Tibial nerve (tissue), 4 donors: ENCODE data around the gene FRMD4B. TPM values are rescaled to one million over a fixed set of nuclear protein-coding genes. Genes with fewer than 3 reads are reported as not detected.
A peak's percentile ranks its signal among the peaks of the same experiment; 100 is the strongest.

Experiments
- DNase-seq, 2 donors: peaks; one replicate each; pipeline ENCODE4 v3.0.0-alpha.2; 2019; ENCODE audit warnings: low spot score in 2 of 2
- H3K27ac ChIP-seq, 4 donors: fragments of 200-600 bp; sonication (generic) in 3 of 4; one replicate each; pipeline ENCODE4 v1.5.1; 2017 to 2019; ENCODE audit warnings: mild to moderate bottlenecking in 1 of 4
- H3K27me3 ChIP-seq, 2 donors: fragments of 200-600 bp; sonication (generic) in 1 of 2; one replicate each; pipeline versions ENCODE4 v1.5.1 to v1.6.0; 2017 to 2019
- H3K36me3 ChIP-seq, 3 donors: fragments of 200-600 bp; sonication (generic); one replicate each; pipeline ENCODE4 v1.5.1; 2018 to 2019
- H3K4me1 ChIP-seq, 4 donors: fragments of 200-600 bp; sonication (generic) in 3 of 4; one replicate each; pipeline ENCODE4 v1.5.1; 2017 to 2019
- H3K4me3 ChIP-seq, 4 donors: fragments of 200-600 bp; sonication (generic) in 3 of 4; one replicate each; pipeline ENCODE4 v1.5.1; 2017 to 2019; ENCODE audit warnings: mild to moderate bottlenecking in 1 of 4, moderate library complexity in 1 of 4
- H3K9me3 ChIP-seq, 4 donors: fragments of 200-600 bp; sonication (generic) in 3 of 4; one replicate each; pipeline ENCODE4 v1.5.1; 2017 to 2019
- EP300 ChIP-seq, 2 donors: sonication (generic); formaldehyde crosslinking; IDR thresholded peaks; one replicate each; pipeline ENCODE4 v1.6.1; 2017; ENCODE audit warnings: antibody characterized with exemption in 2 of 2, mild to moderate bottlenecking in 1 of 2
- POLR2A ChIP-seq, 2 donors: fragments of 450-650 bp; IDR thresholded peaks; one replicate each; pipeline ENCODE4 v1.6.1; 2017; ENCODE audit warnings: antibody characterized with exemption in 2 of 2, mild to moderate bottlenecking in 2 of 2, moderate library complexity in 2 of 2
- WGBS, 2 donors: methylation state at CpG; one replicate each; pipeline ENCODE4 v1.1.5; 2018; 5-methylcytosine and 5-hydroxymethylcytosine counted together
- total RNA-seq, 4 donors: library from RNA; depleted of rRNA; stranded (reverse); fragments of >200 nt; gene quantifications; one replicate each; pipeline ENCODE4 v1.1.0, GENCODE V29; 2016
- TF ChIP-seq, protein P1 (sequence below), 5 experiments: fragments of 200-600 bp in 3 of 5; fragments of 450-650 bp in 2 of 5; sonication (generic) in 3 of 5; IDR thresholded peaks; one replicate each; pipeline ENCODE4 v1.5.1; 2016 to 2019; ENCODE audit warnings: antibody characterized with exemption in 5 of 5, mild to moderate bottlenecking in 3 of 5, moderate library complexity in 2 of 5

Gene FRMD4B
- total RNA-seq, 4 donors from 2014 or later: 41.7 to 62.1 (median 56.1) TPM

DNA sequence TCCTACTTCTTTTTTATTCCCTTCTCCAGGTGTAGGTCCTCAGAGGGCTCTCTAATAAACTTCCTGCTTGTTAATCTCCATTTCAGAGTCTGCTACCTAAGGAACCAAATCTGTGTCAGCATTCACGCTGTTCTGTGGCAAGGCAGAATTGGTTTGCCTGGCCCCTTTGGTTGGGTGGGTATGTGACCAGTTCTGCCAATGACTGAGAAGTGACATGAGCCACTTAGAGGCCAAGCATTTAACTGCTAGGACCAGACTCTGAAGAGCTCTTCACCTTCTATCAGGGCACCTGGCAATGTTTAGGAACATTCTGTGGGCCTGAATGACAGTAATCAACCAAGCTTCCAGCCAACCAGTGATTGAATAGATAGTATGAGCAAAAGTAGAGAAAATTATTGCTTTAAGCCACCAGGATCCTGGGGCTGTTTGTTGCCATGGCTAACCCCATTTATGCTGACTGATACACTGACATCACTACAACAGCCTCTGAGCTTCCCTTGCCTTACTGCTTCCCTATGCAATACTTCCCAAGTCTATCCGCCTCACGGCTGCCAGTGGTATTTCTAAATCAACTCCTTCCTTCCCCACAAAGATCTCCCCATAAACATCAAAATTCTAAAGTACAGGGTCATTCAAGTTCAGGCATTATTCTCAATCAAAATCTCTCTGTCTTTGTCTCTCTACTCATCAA, 7.6 kb downstream of the FRMD4B start:
- no peaks in the 10 kb centered on the region for H3K36me3 ChIP-seq
- TF ChIP-seq EP300 (IDR thresholded peaks at IDR 0.05): peak in 1 of 2 donors; percentile 48
- TF ChIP-seq, protein P1, sequence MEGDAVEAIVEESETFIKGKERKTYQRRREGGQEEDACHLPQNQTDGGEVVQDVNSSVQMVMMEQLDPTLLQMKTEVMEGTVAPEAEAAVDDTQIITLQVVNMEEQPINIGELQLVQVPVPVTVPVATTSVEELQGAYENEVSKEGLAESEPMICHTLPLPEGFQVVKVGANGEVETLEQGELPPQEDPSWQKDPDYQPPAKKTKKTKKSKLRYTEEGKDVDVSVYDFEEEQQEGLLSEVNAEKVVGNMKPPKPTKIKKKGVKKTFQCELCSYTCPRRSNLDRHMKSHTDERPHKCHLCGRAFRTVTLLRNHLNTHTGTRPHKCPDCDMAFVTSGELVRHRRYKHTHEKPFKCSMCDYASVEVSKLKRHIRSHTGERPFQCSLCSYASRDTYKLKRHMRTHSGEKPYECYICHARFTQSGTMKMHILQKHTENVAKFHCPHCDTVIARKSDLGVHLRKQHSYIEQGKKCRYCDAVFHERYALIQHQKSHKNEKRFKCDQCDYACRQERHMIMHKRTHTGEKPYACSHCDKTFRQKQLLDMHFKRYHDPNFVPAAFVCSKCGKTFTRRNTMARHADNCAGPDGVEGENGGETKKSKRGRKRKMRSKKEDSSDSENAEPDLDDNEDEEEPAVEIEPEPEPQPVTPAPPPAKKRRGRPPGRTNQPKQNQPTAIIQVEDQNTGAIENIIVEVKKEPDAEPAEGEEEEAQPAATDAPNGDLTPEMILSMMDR (IDR thresholded peaks at IDR 0.05): no peak
- H3K4me3 ChIP-seq: no peak overlapping the region
- H3K27ac ChIP-seq: no peak overlapping the region
- H3K9me3 ChIP-seq: no peaks in the 10 kb centered on the region
- H3K4me1 ChIP-seq: peaks cover 0 to 11% (median 0%) of the 10 kb centered on the region in 4 donors
- no peak for DNase-seq
- no peaks in the 10 kb centered on the region for H3K27me3 ChIP-seq
- WGBS, 2 donors: 88 to 96% methylated on average over 3 of the region's 3 CpGs

GRCh38 chr3:69377262-69377661, 8.6 kb downstream of the FRMD4B start:
- Histone ChIP-seq H3K27me3 (no peaks in the 10 kb centered on the region), H3K27ac (no peak overlapping the region), H3K36me3 (no peaks in the 10 kb centered on the region), H3K9me3 (no peaks in the 10 kb centered on the region), H3K4me1 (peaks cover 0 to 11% (median 0%) of the 10 kb centered on the region in 4 donors), H3K4me3 (no peak overlapping the region)
- DNase-seq: no peak
- whole genome bisulfite sequencing, 2 donors: 89 to 94% methylated on average over 3 of the region's 3 CpGs
- no peak for TF ChIP-seq EP300 (IDR thresholded peaks at IDR 0.05)
- TF ChIP-seq, protein P1 (IDR thresholded peaks at IDR 0.05): no peak
- TF ChIP-seq POLR2A (IDR thresholded peaks at IDR 0.05): no peak

DNA sequence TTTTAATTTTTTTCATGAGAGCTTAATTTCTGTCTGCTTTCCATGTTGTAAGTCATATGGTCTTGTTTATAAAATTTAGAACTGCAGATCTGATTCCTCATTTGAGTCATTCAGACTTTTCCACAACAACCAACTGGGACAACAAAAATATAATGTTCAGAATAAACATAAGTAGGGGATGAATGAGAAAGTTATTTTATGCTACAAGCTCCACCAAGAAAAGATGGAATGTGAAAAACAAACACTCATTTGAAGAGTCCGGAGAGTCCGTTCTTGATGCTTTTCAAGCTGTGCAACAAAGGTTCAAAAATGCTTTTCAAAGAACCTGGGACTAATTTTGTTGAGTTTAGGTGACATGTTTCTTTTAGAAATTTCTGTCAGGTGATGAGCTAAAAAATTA, 9.2 kb downstream of the FRMD4B start:
- no peak for DNase-seq
- peaks cover 0 to 11% (median 0%) of the 10 kb centered on the region in 4 donors for H3K4me1 ChIP-seq
- TF ChIP-seq, protein P1 (IDR thresholded peaks at IDR 0.05): no peak
- TF ChIP-seq EP300 (IDR thresholded peaks at IDR 0.05) (no peak), POLR2A (IDR thresholded peaks at IDR 0.05) (no peak)
- no peaks in the 10 kb centered on the region for H3K36me3 ChIP-seq
- 57 to 62% methylated on average over 2 of the region's 2 CpGs for WGBS, 2 donors
- H3K27ac ChIP-seq: no peak overlapping the region
- H3K4me3 ChIP-seq: no peak overlapping the region
- H3K9me3 ChIP-seq: no peaks in the 10 kb centered on the region
- no peaks in the 10 kb centered on the region for H3K27me3 ChIP-seq

GRCh38 chr3:69371816-69372215, 14.1 kb downstream of the FRMD4B start:
- H3K27me3 ChIP-seq: no peaks in the 10 kb centered on the region
- no peak overlapping the region for H3K4me3 ChIP-seq
- no peaks in the 10 kb centered on the region for H3K9me3 ChIP-seq
- TF ChIP-seq POLR2A (IDR thresholded peaks at IDR 0.05): no peak
- TF ChIP-seq, protein P1 (IDR thresholded peaks at IDR 0.05): no peak
- TF ChIP-seq EP300 (IDR thresholded peaks at IDR 0.05): no peak
- no peak for DNase-seq
- WGBS, 2 donors: 91 to 93% methylated on average over 5 of the region's 5 CpGs
- no peak overlapping the region for H3K27ac ChIP-seq
- H3K4me1 ChIP-seq: peaks cover 0 to 33% (median 4%) of the 10 kb centered on the region in 4 donors
- H3K36me3 ChIP-seq: no peaks in the 10 kb centered on the region

DNA sequence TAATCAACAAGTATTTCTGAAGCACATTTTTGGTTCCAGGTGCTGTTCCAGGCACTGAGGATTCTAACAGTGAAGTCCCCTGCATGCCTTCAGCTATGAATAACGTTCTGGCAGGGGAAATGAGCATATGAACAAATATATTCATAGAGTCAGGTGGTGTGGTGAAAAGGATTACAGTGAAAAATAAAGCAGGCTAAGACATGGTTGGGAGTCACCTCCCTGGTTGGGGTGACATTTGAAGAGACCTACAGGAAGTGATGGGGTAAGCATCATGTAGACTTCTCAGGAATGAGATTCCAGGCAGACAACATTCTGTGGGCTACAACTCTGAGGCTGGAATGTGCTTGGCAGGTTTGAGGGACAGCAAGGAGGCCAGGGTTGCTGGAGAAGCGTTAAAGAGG, 15.0 kb downstream of the FRMD4B start:
- Histone ChIP-seq H3K4me3 (no peak overlapping the region), H3K27me3 (no peaks in the 10 kb centered on the region), H3K4me1 (peaks cover 0 to 33% (median 4%) of the 10 kb centered on the region in 4 donors), H3K36me3 (no peaks in the 10 kb centered on the region), H3K9me3 (no peaks in the 10 kb centered on the region), H3K27ac (peak overlapping the region in 2 of 4 donors; percentile 55)
- DNase-seq: no peak
- WGBS, 2 donors: 59% methylated on average over 2 of the region's 2 CpGs
- TF ChIP-seq, protein P1 (IDR thresholded peaks at IDR 0.05): no peak
- no peak for TF ChIP-seq EP300 (IDR thresholded peaks at IDR 0.05)
- no peak for TF ChIP-seq POLR2A (IDR thresholded peaks at IDR 0.05)
